RWPE2 (cell line): Measurements from ENCODE around the gene TRIM47.
A peak's percentile ranks its signal among the peaks of the same experiment; 100 is the strongest.

Source experiments
- ATAC-seq: fragments of 200-7000 bp; cut with Tn5 transposase; 3 replicates; pipeline ENCODE4 v1.9.1; 2021; ENCODE audit warnings: low read depth
- DNase-seq: peaks from one replicate; pipeline ENCODE4 v3.0.0-alpha.2; 2020; ENCODE audit warnings: low spot score
- H3K27ac ChIP-seq: fragments of 450-650 bp; 2 replicates; pipeline ENCODE4 v1.5.1; 2017; ENCODE audit warnings: mild to moderate bottlenecking; ENCODE audit not compliant: poor library complexity, severe bottlenecking
- H3K27me3 ChIP-seq: fragments of 250-450 bp; sonication (Bioruptor Pico); 2 replicates; pipeline ENCODE4 v1.5.1; 2021; ENCODE audit warnings: mild to moderate bottlenecking, moderate library complexity; ENCODE audit not compliant: insufficient read depth, poor library complexity, severe bottlenecking
- H3K36me3 ChIP-seq: fragments of 250-450 bp; sonication (Bioruptor Pico); 2 replicates; pipeline ENCODE4 v1.5.1; 2020; ENCODE audit warnings: low read depth, mild to moderate bottlenecking, moderate library complexity
- H3K4me1 ChIP-seq: fragments of 250-450 bp; sonication (Bioruptor Pico); 2 replicates; pipeline ENCODE4 v1.5.1; 2021; ENCODE audit warnings: mild to moderate bottlenecking, moderate library complexity; ENCODE audit not compliant: insufficient read depth, poor library complexity, severe bottlenecking
- H3K4me3 ChIP-seq: fragments of 250-450 bp; sonication (Bioruptor Pico); 2 replicates; pipeline ENCODE4 v1.5.1; 2021; ENCODE audit warnings: mild to moderate bottlenecking, moderate library complexity; ENCODE audit not compliant: severe bottlenecking
- H3K9me3 ChIP-seq: fragments of 250-450 bp; sonication (Bioruptor Pico); 2 replicates; pipeline ENCODE4 v1.5.1; 2021; ENCODE audit warnings: mild to moderate bottlenecking, moderate library complexity; ENCODE audit not compliant: severe bottlenecking
- TF ChIP-seq, protein P1 (sequence below): fragments of 450-650 bp; IDR thresholded peaks from one replicate; pipeline ENCODE4 v1.5.1; 2017; ENCODE audit warnings: mild to moderate bottlenecking, moderate library complexity; ENCODE audit not compliant: poor library complexity, severe bottlenecking

The TRIM47 gene

DNA sequence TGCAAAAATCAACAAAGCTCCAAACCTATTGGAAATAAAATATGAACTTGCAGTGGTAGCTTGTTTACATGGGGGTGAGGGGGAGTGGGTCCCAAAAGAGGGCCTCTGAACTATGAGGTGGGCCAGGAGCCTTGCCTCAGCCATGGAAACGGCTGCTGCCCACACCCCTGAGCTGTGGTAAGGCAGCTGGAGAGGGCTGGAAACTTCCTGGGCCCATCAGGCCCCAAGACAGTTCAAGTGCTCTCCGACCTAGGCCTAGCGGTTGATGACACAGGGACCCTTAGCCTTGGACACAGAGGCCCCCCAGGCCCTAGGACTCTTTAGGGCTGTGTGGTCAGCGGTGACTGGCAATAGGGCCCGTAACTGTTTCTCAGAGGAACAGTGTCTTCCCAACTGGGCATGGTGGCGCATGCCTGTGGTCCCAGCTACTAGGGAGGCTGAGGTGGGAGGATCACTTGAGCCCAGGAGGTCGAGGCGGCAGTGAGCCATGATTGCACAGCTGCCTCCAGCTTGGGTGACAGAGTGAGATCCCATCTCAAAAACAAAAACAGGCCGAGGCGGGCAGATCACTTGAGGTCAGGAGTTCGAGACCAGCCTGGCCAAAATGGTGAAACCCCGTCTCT is 52.5 kb downstream of the TRIM47 start:
- Histone ChIP-seq H3K4me3 (no peak overlapping the region), H3K4me1 (no peaks in the 10 kb centered on the region), H3K27ac (no peak overlapping the region), H3K27me3 (no peaks in the 10 kb centered on the region), H3K9me3 (no peaks in the 10 kb centered on the region), H3K36me3 (peaks cover 26% of the 10 kb centered on the region)
- no peak for DNase-seq
- TF ChIP-seq, protein P1, sequence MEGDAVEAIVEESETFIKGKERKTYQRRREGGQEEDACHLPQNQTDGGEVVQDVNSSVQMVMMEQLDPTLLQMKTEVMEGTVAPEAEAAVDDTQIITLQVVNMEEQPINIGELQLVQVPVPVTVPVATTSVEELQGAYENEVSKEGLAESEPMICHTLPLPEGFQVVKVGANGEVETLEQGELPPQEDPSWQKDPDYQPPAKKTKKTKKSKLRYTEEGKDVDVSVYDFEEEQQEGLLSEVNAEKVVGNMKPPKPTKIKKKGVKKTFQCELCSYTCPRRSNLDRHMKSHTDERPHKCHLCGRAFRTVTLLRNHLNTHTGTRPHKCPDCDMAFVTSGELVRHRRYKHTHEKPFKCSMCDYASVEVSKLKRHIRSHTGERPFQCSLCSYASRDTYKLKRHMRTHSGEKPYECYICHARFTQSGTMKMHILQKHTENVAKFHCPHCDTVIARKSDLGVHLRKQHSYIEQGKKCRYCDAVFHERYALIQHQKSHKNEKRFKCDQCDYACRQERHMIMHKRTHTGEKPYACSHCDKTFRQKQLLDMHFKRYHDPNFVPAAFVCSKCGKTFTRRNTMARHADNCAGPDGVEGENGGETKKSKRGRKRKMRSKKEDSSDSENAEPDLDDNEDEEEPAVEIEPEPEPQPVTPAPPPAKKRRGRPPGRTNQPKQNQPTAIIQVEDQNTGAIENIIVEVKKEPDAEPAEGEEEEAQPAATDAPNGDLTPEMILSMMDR: no peak
- ATAC-seq: no peak

DNA sequence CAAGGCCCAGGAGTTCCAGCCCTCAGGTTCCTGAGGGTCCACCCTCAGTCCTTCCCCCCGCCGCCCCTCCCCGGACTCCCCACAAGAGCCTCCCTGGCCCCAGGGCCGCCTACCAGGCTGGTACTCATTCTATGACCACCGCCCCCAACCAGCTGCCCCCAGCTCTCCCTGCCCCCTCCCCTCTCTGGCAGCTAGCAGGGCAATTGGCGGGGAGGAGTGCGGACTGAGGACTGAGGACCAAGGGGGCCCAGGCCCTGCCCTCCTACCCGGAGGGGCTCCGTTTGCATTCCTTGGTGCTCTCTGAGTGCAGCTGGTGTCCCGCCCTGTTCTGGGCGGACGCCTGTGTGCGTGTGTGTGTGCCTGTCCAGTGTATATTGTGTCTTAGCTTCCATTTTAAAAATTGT is 53.2 kb downstream of the TRIM47 start:
- TF ChIP-seq, protein P1: no peak
- Histone ChIP-seq H3K4me3 (no peak overlapping the region), H3K27ac (no peak overlapping the region), H3K4me1 (no peaks in the 10 kb centered on the region), H3K27me3 (no peaks in the 10 kb centered on the region), H3K9me3 (no peaks in the 10 kb centered on the region), H3K36me3 (peaks cover 31% of the 10 kb centered on the region)
- DNase-seq: peak; percentile 66
- ATAC-seq: no peak

DNA sequence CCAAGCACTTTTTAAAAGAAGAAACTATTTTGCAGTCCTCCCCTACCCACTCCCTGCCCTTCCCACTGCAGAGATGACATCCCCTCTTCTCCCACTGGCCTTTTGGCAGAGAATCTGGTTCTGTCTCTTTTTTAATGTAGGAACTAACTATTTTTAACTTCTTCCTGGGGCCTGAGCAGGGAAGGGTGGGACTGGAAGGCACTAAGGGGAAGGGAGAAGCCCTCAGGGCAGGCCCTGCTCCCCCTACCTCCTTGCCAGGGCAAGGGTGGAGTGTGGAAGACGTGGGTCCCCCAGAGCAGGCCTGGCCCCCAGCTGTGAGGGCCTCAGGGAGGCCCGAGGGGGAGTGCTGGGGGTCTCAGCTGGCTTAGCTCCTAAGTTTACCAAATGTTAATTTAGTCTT is 53.7 kb downstream of the TRIM47 start:
- TF ChIP-seq, protein P1: no peak
- ATAC-seq: no peak
- Histone ChIP-seq H3K9me3 (no peaks in the 10 kb centered on the region), H3K27me3 (no peaks in the 10 kb centered on the region), H3K36me3 (peaks cover 36% of the 10 kb centered on the region), H3K4me3 (no peak overlapping the region), H3K27ac (no peak overlapping the region), H3K4me1 (no peaks in the 10 kb centered on the region)
- DNase-seq: peak; percentile 45
